Smooth muscle cell (in vitro differentiated cells): ENCODE results near the gene STIP1. TPM values are rescaled to one million over a fixed set of nuclear protein-coding genes. Genes with fewer than 3 reads are reported as not detected.

Source experiments
- DNase-seq: peaks from one replicate; lab custom pipeline; 2025; ENCODE audit not compliant: unreplicated experiment; lab: John Stamatoyannopoulos, UW
- H2AFZ ChIP-seq: fragments of 200-600 bp; sonication (generic); 2 replicates; pipeline ENCODE4 v1.6.0; 2016; ENCODE audit warnings: antibody characterized with exemption, low read depth, mild to moderate bottlenecking
- H3F3A ChIP-seq: fragments of 200-600 bp; sonication (generic); 2 replicates; pipeline ENCODE4 v1.6.0; 2017; ENCODE audit warnings: antibody characterized with exemption, low read depth
- H3K27ac ChIP-seq: fragments of 200-600 bp; sonication (generic); 2 replicates; pipeline ENCODE4 v1.5.1; 2016; ENCODE audit warnings: low read depth, mild to moderate bottlenecking
- H3K27me3 ChIP-seq: fragments of 200-600 bp; sonication (generic); 2 replicates; pipeline ENCODE4 v1.6.1; 2016; ENCODE audit warnings: low read depth, mild to moderate bottlenecking
- H3K36me3 ChIP-seq: fragments of 200-600 bp; sonication (generic); 2 replicates; pipeline ENCODE4 v1.5.1; 2016; ENCODE audit warnings: low read depth
- H3K4me1 ChIP-seq: fragments of 200-600 bp; sonication (generic); 2 replicates; pipeline ENCODE4 v1.5.1; 2016; ENCODE audit warnings: low read depth
- H3K4me2 ChIP-seq: fragments of 200-600 bp; sonication (generic); 2 replicates; pipeline ENCODE4 v1.6.0; 2016; ENCODE audit warnings: mild to moderate bottlenecking
- H3K4me3 ChIP-seq: fragments of 200-600 bp; sonication (generic); 2 replicates; pipeline ENCODE4 v1.5.1; 2016; ENCODE audit warnings: mild to moderate bottlenecking
- H3K79me2 ChIP-seq: fragments of 200-600 bp; sonication (generic); 2 replicates; pipeline ENCODE4 v1.6.0; 2016; ENCODE audit warnings: low read depth, mild to moderate bottlenecking
- H3K9ac ChIP-seq: fragments of 200-600 bp; sonication (generic); 2 replicates; pipeline ENCODE4 v1.6.0; 2016; ENCODE audit warnings: low read depth
- H3K9me3 ChIP-seq: fragments of 200-600 bp; sonication (generic); replicated peaks from 2 replicates; pipeline ENCODE4 v1.5.1; 2016; ENCODE audit warnings: low read depth
- H4K20me1 ChIP-seq: fragments of 200-600 bp; sonication (generic); 2 replicates; pipeline ENCODE4 v1.6.0; 2016; ENCODE audit warnings: low read depth
- CTCF ChIP-seq: fragments of 200-600 bp; sonication (generic); IDR thresholded peaks from 2 replicates; pipeline ENCODE4 v1.5.1; 2017; ENCODE audit warnings: borderline replicate concordance, mild to moderate bottlenecking, antibody characterized with exemption; ENCODE audit not compliant: insufficient read depth, poor library complexity, severe bottlenecking
- WGBS: methylation state at CpG from one replicate; pipeline ENCODE4 v1.1.7; 2016; ENCODE audit warnings: low lambda C conversion rate; 5-methylcytosine and 5-hydroxymethylcytosine counted together
- polyA plus RNA-seq: library from polyadenylated mRNA; unstranded; fragments of >200 nt; fragmentation: Nextera tagmentation; extraction: Ambion mirVana; gene quantifications from 2 replicates; pipeline ENCODE4 v1.2.1, GENCODE V29; 2016
- total RNA-seq: library from RNA; depleted of rRNA; stranded (reverse); fragments of >200 nt; gene quantifications from 2 replicates; pipeline ENCODE4 v1.2.3, GENCODE V29; 2014

The STIP1 gene
- total and polyA plus RNA-seq, 2 experiments from 2014 or later, result 114 to 117 TPM

- Histone ChIP-seq H3K4me2 (no peak overlapping the region), H3F3A (no peaks in the 10 kb centered on the region), H3K79me2 (no peaks in the 10 kb centered on the region), H2AFZ (no peak overlapping the region), H3K9ac (no peak overlapping the region), H3K27ac (no peak overlapping the region), H3K4me3 (no peak overlapping the region), H3K9me3 (no peaks in the 10 kb centered on the region), H3K36me3 (no peaks in the 10 kb centered on the region), H4K20me1 (peaks cover 3% of the 10 kb centered on the region), H3K27me3 (no peaks in the 10 kb centered on the region), H3K4me1 (no peaks in the 10 kb centered on the region)
- DNase-seq, result no peak
- 79% methylated on average over 25 of the region's 25 CpGs for WGBS
- no peak for TF ChIP-seq CTCF
Observed at GRCh38 chr11:64148917-64149617, 36.9 kb upstream of the STIP1 start.

GRCh38 chr11:64150051-64150450 is 35.9 kb upstream of the STIP1 start:
- no peak overlapping the region for H3K9ac ChIP-seq
- 94% methylated on average over 15 of the region's 15 CpGs for WGBS
- peaks cover 3% of the 10 kb centered on the region for H4K20me1 ChIP-seq
- TF ChIP-seq CTCF, result no peak
- H2AFZ ChIP-seq, result no peak overlapping the region
- DNase-seq, result no peak
- no peak overlapping the region for H3K4me3 ChIP-seq
- H3K27me3 ChIP-seq, result no peaks in the 10 kb centered on the region
- H3F3A ChIP-seq, result no peaks in the 10 kb centered on the region
- H3K4me1 ChIP-seq, result no peaks in the 10 kb centered on the region
- H3K9me3 ChIP-seq, result no peaks in the 10 kb centered on the region
- H3K4me2 ChIP-seq, result no peak overlapping the region
- no peaks in the 10 kb centered on the region for H3K36me3 ChIP-seq
- no peaks in the 10 kb centered on the region for H3K79me2 ChIP-seq
- H3K27ac ChIP-seq, result no peak overlapping the region

GRCh38 chr11:64150481-64151239 is 35.3 kb upstream of the STIP1 start:
- H3K4me3 ChIP-seq, result no peak overlapping the region
- WGBS, result 97% methylated on average over 24 of the region's 24 CpGs
- H3K27ac ChIP-seq, result no peak overlapping the region
- H3K9me3 ChIP-seq, result no peaks in the 10 kb centered on the region
- TF ChIP-seq CTCF, result no peak
- no peak overlapping the region for H2AFZ ChIP-seq
- H3K4me2 ChIP-seq, result no peak overlapping the region
- H3K79me2 ChIP-seq, result no peaks in the 10 kb centered on the region
- no peaks in the 10 kb centered on the region for H3K36me3 ChIP-seq
- no peak for DNase-seq
- H4K20me1 ChIP-seq, result peaks cover 3% of the 10 kb centered on the region
- H3F3A ChIP-seq, result no peaks in the 10 kb centered on the region
- no peaks in the 10 kb centered on the region for H3K4me1 ChIP-seq
- H3K9ac ChIP-seq, result no peak overlapping the region
- H3K27me3 ChIP-seq, result no peaks in the 10 kb centered on the region

GRCh38 chr11:64151337-64151736 is 34.6 kb upstream of the STIP1 start:
- no peak overlapping the region for H3K4me3 ChIP-seq
- DNase-seq, result no peak
- H2AFZ ChIP-seq, result no peak overlapping the region

More at GRCh38 chr11:64151337-64151736, 34.6 kb upstream of the STIP1 start:
- no peaks in the 10 kb centered on the region for H3K4me1 ChIP-seq
- no peaks in the 10 kb centered on the region for H3F3A ChIP-seq
- H3K27me3 ChIP-seq, result no peaks in the 10 kb centered on the region
- WGBS, result 94% methylated on average over 8 of the region's 8 CpGs
- no peak overlapping the region for H3K9ac ChIP-seq
- peaks cover 3% of the 10 kb centered on the region for H4K20me1 ChIP-seq
- no peaks in the 10 kb centered on the region for H3K79me2 ChIP-seq
- H3K9me3 ChIP-seq, result no peaks in the 10 kb centered on the region
- H3K36me3 ChIP-seq, result no peaks in the 10 kb centered on the region
- no peak overlapping the region for H3K4me2 ChIP-seq
- no peak overlapping the region for H3K27ac ChIP-seq
- no peak for TF ChIP-seq CTCF
